Hindlimb muscle (tissue), 1 donor: Measurements from ENCODE around the gene SPINT1. TPM values are rescaled to one million over a fixed set of nuclear protein-coding genes. Genes with fewer than 3 reads are reported as not detected.

Source experiments
- DNase-seq: peaks from one replicate; pipeline ENCODE4 v3.0.0-alpha.2; 2013
- polyA plus RNA-seq: library from polyadenylated mRNA; unstranded; fragments of 120-200 nt; gene quantifications from one replicate; pipeline ENCODE4 v1.2.1, GENCODE V29; 2013; ENCODE audit not compliant: insufficient read length

The SPINT1 gene
- polyA plus RNA-seq, 1 donor = 1.3 TPM

- no peak for DNase-seq
Measured at GRCh38 chr15:40863660-40864270, 19.9 kb downstream of the SPINT1 start.

- no peak for DNase-seq
Measured at GRCh38 chr15:40867199-40867598, 23.4 kb downstream of the SPINT1 start.

- no peak for DNase-seq
Measured at GRCh38 chr15:40869686-40870085, 25.8 kb downstream of the SPINT1 start.

GRCh38 chr15:40870716-40871115, 26.9 kb downstream of the SPINT1 start:
- DNase-seq = no peak

GRCh38 chr15:40871749-40872617, 28.1 kb downstream of the SPINT1 start:
- no peak for DNase-seq

- no peak for DNase-seq
Measured at GRCh38 chr15:40872791-40873693, 29.2 kb downstream of the SPINT1 start.

GRCh38 chr15:40873694-40874561, 30.1 kb downstream of the SPINT1 start, which contains the start of gene RHOV:
Gene RHOV (minus strand): TSS chr15:40874234. CDS start chr15:40874139, 95 bp downstream.
- DNase-seq = no peak

- DNase-seq = no peak
Measured at GRCh38 chr15:40875991-40876730, 32.3 kb downstream of the SPINT1 start.

GRCh38 chr15:40877694-40878093, 33.8 kb downstream of the SPINT1 start:
- no peak for DNase-seq

- no peak for DNase-seq
Measured at GRCh38 chr15:40878785-40879184, 34.9 kb downstream of the SPINT1 start.

- no peak for DNase-seq
Measured at GRCh38 chr15:40879609-40880008, 35.8 kb downstream of the SPINT1 start.

- DNase-seq = no peak
Measured at GRCh38 chr15:40881351-40881750, 37.5 kb downstream of the SPINT1 start.

- no peak for DNase-seq
Measured at GRCh38 chr15:40886586-40886985, 42.7 kb downstream of the SPINT1 start.

- no peak for DNase-seq
Measured at GRCh38 chr15:40889112-40889511, 45.3 kb downstream of the SPINT1 start.

GRCh38 chr15:40891138-40891537, 47.3 kb downstream of the SPINT1 start:
- no peak for DNase-seq

- no peak for DNase-seq
Measured at GRCh38 chr15:40891810-40892446, 48.1 kb downstream of the SPINT1 start.

GRCh38 chr15:40892447-40893012, 48.7 kb downstream of the SPINT1 start:
- no peak for DNase-seq

- no peak for DNase-seq
Measured at GRCh38 chr15:40893019-40893670, 49.3 kb downstream of the SPINT1 start.
